BLaER1 treated with 17β-estradiol and CSF1 and Interleukin-3, amounts not matched to agents 10 nM and 100 nM (cell line): ENCODE results near the gene KRTAP5-8.
"Not testable (repeated sequence)": the region's sequence is repeated elsewhere in the genome, so short reads cannot be mapped to it uniquely, and the experiment has no call there.

Experiments used
- H3K27ac ChIP-seq, 11 experiments: shearing (Covaris generic); formaldehyde crosslinking; 2 replicates each; pipeline ENCODE4 v1.8.1; 2022
- H3K27me3 ChIP-seq, 11 experiments: shearing (Covaris generic); formaldehyde crosslinking; 2 replicates each; pipeline ENCODE4 v1.8.1; 2022
- H3K36me3 ChIP-seq, 11 experiments: shearing (Covaris generic); formaldehyde crosslinking; 2 replicates each; pipeline ENCODE4 v1.8.1; 2022
- H3K4me1 ChIP-seq, 10 experiments: shearing (Covaris generic); formaldehyde crosslinking; 2 replicates each; pipeline ENCODE4 v1.8.1; 2022
- H3K4me2 ChIP-seq, 11 experiments: shearing (Covaris generic); formaldehyde crosslinking; 2 replicates each; pipeline ENCODE4 v1.8.1; 2022
- H3K4me3 ChIP-seq, 10 experiments: shearing (Covaris generic); formaldehyde crosslinking; 2 replicates each; pipeline ENCODE4 v1.8.1; 2022
- H3K9ac ChIP-seq, 11 experiments: shearing (Covaris generic); formaldehyde crosslinking; 2 replicates each; pipeline ENCODE4 v1.8.1; 2022
- H3K9me3 ChIP-seq, 11 experiments: shearing (Covaris generic); formaldehyde crosslinking; replicated peaks in 1 of 11; 2 replicates each; pipeline ENCODE4 v1.8.1; 2022
- H4K20me1 ChIP-seq, 11 experiments: shearing (Covaris generic); formaldehyde crosslinking; 2 replicates each; pipeline ENCODE4 v1.8.1; 2022
- Cebpa-rat ChIP-seq, 11 experiments: shearing (Covaris generic); IDR thresholded peaks; 2 replicates each; pipeline ENCODE4 v1.8.1; 2022

The KRTAP5-8 gene

GRCh38 chr11:71535825-71536224 lies 2.0 kb upstream of the KRTAP5-8 start:
- peaks cover 0 to 27% (median 20%) of the 10 kb centered on the region in 10 experiments; a peak in 16 of 20 replicates for H3K4me1 ChIP-seq
- no peak overlapping the region for H3K4me3 ChIP-seq
- no peak overlapping the region for H3K27ac ChIP-seq
- H3K27me3 ChIP-seq: no peaks in the 10 kb centered on the region
- H4K20me1 ChIP-seq: no peaks in the 10 kb centered on the region; a peak in 1 of 22 replicates
- no peak overlapping the region for H3K4me2 ChIP-seq
- no peak for TF ChIP-seq Cebpa-rat (IDR thresholded peaks at IDR 0.05)
- H3K36me3 ChIP-seq: peaks cover 0 to 6% (median 0%) of the 10 kb centered on the region in 11 experiments; a peak in 1 of 22 replicates
- no peak overlapping the region for H3K9ac ChIP-seq
- H3K9me3 ChIP-seq: peaks cover 8 to 17% (median 12%) of the 10 kb centered on the region in 11 experiments

GRCh38 chr11:71537537-71537936 lies 288 bp upstream of the KRTAP5-8 start:
- TF ChIP-seq Cebpa-rat (IDR thresholded peaks at IDR 0.05): no peak
- Histone ChIP-seq H3K27ac (no peak overlapping the region), H3K4me3 (no peak overlapping the region), H3K9me3 (peaks cover 18 to 30% (median 23%) of the 10 kb centered on the region in 11 experiments), H3K4me1 (peaks cover 7 to 29% (median 25%) of the 10 kb centered on the region in 10 experiments), H3K27me3 (no peaks in the 10 kb centered on the region), H3K4me2 (peak overlapping the region in 8 of 11 experiments; percentile 20 to 60 (median 46); a peak in 12 of 22 replicates), H3K36me3 (peaks cover 0 to 6% (median 0%) of the 10 kb centered on the region in 11 experiments; a peak in 2 of 22 replicates), H4K20me1 (no peaks in the 10 kb centered on the region), H3K9ac (no peak overlapping the region)

GRCh38 chr11:71538666-71538990 lies 803 bp downstream of the KRTAP5-8 start:
- H3K27ac ChIP-seq: no peak overlapping the region

GRCh38 chr11:71539017-71539416 lies 1.2 kb downstream of the KRTAP5-8 start:
- 0 out of 22 replicates have a peak overlapping the region, but pooled peaks of 2 of the 11 experiments have one; percentile 45 to 52 for H3K4me2 ChIP-seq
- H3K9ac ChIP-seq: no peak overlapping the region
- peaks cover 18 to 30% (median 23%) of the 10 kb centered on the region in 11 experiments for H3K9me3 ChIP-seq
- H3K4me1 ChIP-seq: peaks cover 22 to 44% (median 40%) of the 10 kb centered on the region in 10 experiments
- no peak for TF ChIP-seq Cebpa-rat (IDR thresholded peaks at IDR 0.05)
- peaks cover 0 to 6% (median 0%) of the 10 kb centered on the region in 11 experiments; a peak in 2 of 22 replicates for H3K36me3 ChIP-seq
- no peaks in the 10 kb centered on the region for H4K20me1 ChIP-seq
- H3K4me3 ChIP-seq: no peak overlapping the region
- no peaks in the 10 kb centered on the region for H3K27me3 ChIP-seq
- H3K27ac ChIP-seq: no peak overlapping the region

More at GRCh38 chr11:71538666-71538990, 803 bp downstream of the KRTAP5-8 start:
- H3K4me3 ChIP-seq: no peak overlapping the region
- peaks cover 18 to 30% (median 23%) of the 10 kb centered on the region in 11 experiments for H3K9me3 ChIP-seq
- peaks cover 0 to 6% (median 0%) of the 10 kb centered on the region in 11 experiments; a peak in 2 of 22 replicates for H3K36me3 ChIP-seq
- no peaks in the 10 kb centered on the region for H3K27me3 ChIP-seq
- TF ChIP-seq Cebpa-rat (IDR thresholded peaks at IDR 0.05): no peak
- no peaks in the 10 kb centered on the region for H4K20me1 ChIP-seq
- H3K9ac ChIP-seq: no peak overlapping the region
- H3K4me2 ChIP-seq: peak overlapping the region in 7 of 11 experiments; percentile 20 to 52 (median 45); a peak in 9 of 22 replicates
- peaks cover 18 to 40% (median 36%) of the 10 kb centered on the region in 10 experiments for H3K4me1 ChIP-seq

GRCh38 chr11:71539971-71540370 lies 2.1 kb downstream of the KRTAP5-8 start:
- H4K20me1 ChIP-seq, H3K27ac ChIP-seq, H3K9ac ChIP-seq, H3K27me3 ChIP-seq, H3K36me3 ChIP-seq, H3K4me2 ChIP-seq, H3K4me3 ChIP-seq: not testable (repeated sequence)
- H3K9me3 ChIP-seq: peaks cover 18 to 30% (median 23%) of the 10 kb centered on the region in 11 experiments
- peaks cover 29 to 54% (median 49%) of the 10 kb centered on the region in 10 experiments for H3K4me1 ChIP-seq

GRCh38 chr11:71540521-71541304 lies 2.9 kb downstream of the KRTAP5-8 start:
- not testable (repeated sequence) for H3K4me2 ChIP-seq, H3K4me3 ChIP-seq, H3K27me3 ChIP-seq, H3K27ac ChIP-seq, H3K36me3 ChIP-seq, H4K20me1 ChIP-seq, H3K9ac ChIP-seq
- peaks cover 35 to 61% (median 56%) of the 10 kb centered on the region in 10 experiments for H3K4me1 ChIP-seq
- peaks cover 20 to 37% (median 27%) of the 10 kb centered on the region in 11 experiments for H3K9me3 ChIP-seq

GRCh38 chr11:71542382-71542781 lies 4.6 kb downstream of the KRTAP5-8 start:
- peaks cover 35 to 72% (median 66%) of the 10 kb centered on the region in 10 experiments for H3K4me1 ChIP-seq
- H3K27ac ChIP-seq: peak overlapping the region in 7 of 11 experiments; percentile 5 to 83 (median 75); a peak in 12 of 22 replicates
- peak overlapping the region; percentile 80 to 98 (median 89) for H3K4me2 ChIP-seq
- H3K9ac ChIP-seq: no peak overlapping the region; a peak in 1 of 22 replicates
- peaks cover 0 to 12% (median 0%) of the 10 kb centered on the region in 11 experiments; a peak in 3 of 22 replicates for H3K36me3 ChIP-seq
- H3K9me3 ChIP-seq: peaks cover 28 to 52% (median 40%) of the 10 kb centered on the region in 11 experiments
- no peak overlapping the region for H3K4me3 ChIP-seq
- H3K27me3 ChIP-seq: no peaks in the 10 kb centered on the region
- no peak for TF ChIP-seq Cebpa-rat (IDR thresholded peaks at IDR 0.05)
- no peaks in the 10 kb centered on the region for H4K20me1 ChIP-seq

- peaks cover 28 to 52% (median 40%) of the 10 kb centered on the region in 11 experiments for H3K9me3 ChIP-seq
- peak overlapping the region in 10 of 11 experiments; percentile 18 to 71 (median 59); a peak in 18 of 22 replicates for H3K9ac ChIP-seq
- H3K27me3 ChIP-seq: no peaks in the 10 kb centered on the region
- peak overlapping the region in 10 of 11 experiments; percentile 48 to 83 (median 71); a peak in 20 of 22 replicates for H3K27ac ChIP-seq
- peak overlapping the region in 8 of 10 experiments; percentile 4 to 43 (median 36); a peak in 13 of 20 replicates for H3K4me3 ChIP-seq
- peaks cover 0 to 12% (median 0%) of the 10 kb centered on the region in 11 experiments; a peak in 3 of 22 replicates for H3K36me3 ChIP-seq
- H3K4me2 ChIP-seq: peak overlapping the region; percentile 80 to 98 (median 89)
- no peak for TF ChIP-seq Cebpa-rat (IDR thresholded peaks at IDR 0.05)
- peaks cover 39 to 72% (median 66%) of the 10 kb centered on the region in 10 experiments for H3K4me1 ChIP-seq
- H4K20me1 ChIP-seq: no peaks in the 10 kb centered on the region
These were observed 5.3 kb downstream of the KRTAP5-8 start for GRCh38 chr11:71542879-71543777.
